Trophoblast cell (in vitro differentiated cells and primary cell): ENCODE data around the gene PLA2G2C.

Source experiments
- DNase-seq, 2 donors: peaks; one replicate each; pipeline ENCODE4 v3.0.0-alpha.2; 2016
- H2AFZ ChIP-seq: 2 replicates; pipeline ENCODE4 v1.6.1; 2013; ENCODE audit warnings: low read length, moderate library complexity, mild to moderate bottlenecking; ENCODE audit not compliant: insufficient read depth, poor library complexity
- H2AK5ac ChIP-seq: 2 replicates; pipeline ENCODE4 v1.6.1; 2013; ENCODE audit warnings: mild to moderate bottlenecking, low read length
- H2BK120ac ChIP-seq: 2 replicates; pipeline ENCODE4 v1.6.1; 2013; ENCODE audit warnings: low read length, mild to moderate bottlenecking, moderate library complexity; ENCODE audit not compliant: insufficient read depth, poor library complexity
- H2BK12ac ChIP-seq: 2 replicates; pipeline ENCODE4 v1.6.1; 2013; ENCODE audit warnings: mild to moderate bottlenecking, low read length, moderate library complexity
- H2BK5ac ChIP-seq: 2 replicates; pipeline ENCODE4 v1.6.1; 2013; ENCODE audit warnings: low read length, low read depth, moderate library complexity, mild to moderate bottlenecking; ENCODE audit not compliant: poor library complexity
- H3K14ac ChIP-seq: 2 replicates; pipeline ENCODE4 v1.6.1; 2013; ENCODE audit warnings: mild to moderate bottlenecking, low read length
- H3K18ac ChIP-seq: 2 replicates; pipeline ENCODE4 v1.6.1; 2013; ENCODE audit warnings: mild to moderate bottlenecking, low read length
- H3K23ac ChIP-seq: 2 replicates; pipeline ENCODE4 v1.6.1; 2013; ENCODE audit warnings: low read length
- H3K27ac ChIP-seq: 2 replicates; pipeline ENCODE4 v1.5.1; 2013; ENCODE audit warnings: low read depth, mild to moderate bottlenecking, inconsistent platforms, low read length, moderate library complexity
- H3K27me3 ChIP-seq: 2 replicates; pipeline ENCODE4 v1.6.1; 2013; ENCODE audit warnings: inconsistent platforms, mild to moderate bottlenecking, low read length, moderate library complexity; ENCODE audit not compliant: insufficient read depth
- H3K36me3 ChIP-seq, 2 experiments: 1 replicate in 1 of 2; 2 replicates in 1 of 2; pipeline ENCODE4 v1.6.1; 2013; ENCODE audit warnings: low read length in 2 of 2, mild to moderate bottlenecking in 2 of 2, moderate library complexity in 1 of 2; ENCODE audit not compliant: insufficient read depth in 2 of 2, control insufficient read depth in 1 of 2
- H3K4ac ChIP-seq: 2 replicates; pipeline ENCODE4 v1.6.1; 2013; ENCODE audit warnings: low read depth, mild to moderate bottlenecking, low read length, moderate library complexity
- H3K4me1 ChIP-seq, 2 experiments: 1 replicate in 1 of 2; 2 replicates in 1 of 2; pipeline ENCODE4 v1.6.1; 2013; ENCODE audit warnings: low read length in 2 of 2, mild to moderate bottlenecking in 2 of 2, moderate library complexity in 1 of 2; ENCODE audit not compliant: insufficient read depth in 2 of 2, control insufficient read depth in 1 of 2
- H3K4me2 ChIP-seq: 2 replicates; pipeline ENCODE4 v1.6.1; 2013; ENCODE audit warnings: inconsistent platforms, mild to moderate bottlenecking, low read length, moderate library complexity
- H3K4me3 ChIP-seq: 2 replicates; pipeline ENCODE4 v1.5.1; 2013; ENCODE audit warnings: mild to moderate bottlenecking, low read depth, low read length, inconsistent platforms
- H3K79me1 ChIP-seq: one replicate; pipeline ENCODE4 v1.6.1; 2013; ENCODE audit warnings: low read length
- H3K79me2 ChIP-seq: 2 replicates; pipeline ENCODE4 v1.6.1; 2013; ENCODE audit warnings: low read length, mild to moderate bottlenecking; ENCODE audit not compliant: control insufficient read depth, insufficient read depth, poor library complexity
- H3K9ac ChIP-seq: 2 replicates; pipeline ENCODE4 v1.6.1; 2013; ENCODE audit warnings: mild to moderate bottlenecking, low read length
- H3K9me3 ChIP-seq: 2 replicates; pipeline ENCODE4 v1.6.1; 2013; ENCODE audit warnings: low read depth, mild to moderate bottlenecking, control low read depth, inconsistent platforms, low read length; ENCODE audit not compliant: insufficient read depth
- H4K12ac ChIP-seq: 2 replicates; pipeline ENCODE4 v1.6.1; 2013; ENCODE audit warnings: low read depth, mild to moderate bottlenecking, low read length, moderate library complexity
- H4K8ac ChIP-seq: 2 replicates; pipeline ENCODE4 v1.6.1; 2013; ENCODE audit warnings: low read depth, mild to moderate bottlenecking, low read length, moderate library complexity
- H4K91ac ChIP-seq: one replicate; pipeline ENCODE4 v1.6.1; 2013; ENCODE audit warnings: low read depth, mild to moderate bottlenecking, low read length, moderate library complexity
- WGBS: extraction: QIAGEN DNeasy Blood & Tissue Kit; methylation state at CpG from one replicate; pipeline ENCODE4 v1.1.7; 2013; ENCODE audit warnings: missing lambda C conversion rate; ENCODE audit not compliant: insufficient read length, insufficient coverage; ENCODE audit errors: extremely low coverage; 5-methylcytosine and 5-hydroxymethylcytosine counted together

Gene PLA2G2C

DNA sequence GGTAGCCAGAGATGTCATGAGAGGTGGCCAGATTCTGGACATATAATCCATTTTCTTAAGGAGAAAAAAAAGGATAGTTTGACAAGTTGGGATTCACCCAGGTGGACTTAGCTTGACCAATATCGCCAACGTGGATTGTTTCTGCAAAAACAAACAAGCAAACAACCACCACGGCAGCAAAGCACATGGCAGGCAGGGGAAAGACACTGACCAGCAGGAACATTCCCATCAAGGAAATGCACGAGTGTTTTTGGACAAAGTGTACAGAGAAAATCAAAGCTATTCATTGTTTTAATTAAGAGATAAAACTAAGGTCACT is 9.1 kb upstream of the PLA2G2C start:
- no peak overlapping the region for H3K4me3 ChIP-seq
- H3K4me2 ChIP-seq = no peak overlapping the region
- H2AK5ac ChIP-seq = no peak overlapping the region
- no peak for DNase-seq
- H4K8ac ChIP-seq = no peak overlapping the region
- H3K9me3 ChIP-seq = no peaks in the 10 kb centered on the region
- H3K27ac ChIP-seq = no peak overlapping the region
- no peaks in the 10 kb centered on the region for H3K36me3 ChIP-seq
- H4K91ac ChIP-seq = no peak overlapping the region
- no peak overlapping the region for H2AFZ ChIP-seq
- no peaks in the 10 kb centered on the region for H3K4me1 ChIP-seq
- no peak overlapping the region for H2BK5ac ChIP-seq
- H2BK12ac ChIP-seq = no peak overlapping the region
- no peaks in the 10 kb centered on the region for H3K79me2 ChIP-seq
- H4K12ac ChIP-seq = no peak overlapping the region
- no peak overlapping the region for H3K18ac ChIP-seq
- no peak overlapping the region for H3K14ac ChIP-seq
- no peak overlapping the region for H3K23ac ChIP-seq
- H3K9ac ChIP-seq = no peak overlapping the region
- H3K79me1 ChIP-seq = no peaks in the 10 kb centered on the region
- no peak overlapping the region for H3K4ac ChIP-seq
- H2BK120ac ChIP-seq = no peak overlapping the region
- no peaks in the 10 kb centered on the region for H3K27me3 ChIP-seq
- no CpG with 5 or more reads among the region's 4 CpGs for WGBS

DNA sequence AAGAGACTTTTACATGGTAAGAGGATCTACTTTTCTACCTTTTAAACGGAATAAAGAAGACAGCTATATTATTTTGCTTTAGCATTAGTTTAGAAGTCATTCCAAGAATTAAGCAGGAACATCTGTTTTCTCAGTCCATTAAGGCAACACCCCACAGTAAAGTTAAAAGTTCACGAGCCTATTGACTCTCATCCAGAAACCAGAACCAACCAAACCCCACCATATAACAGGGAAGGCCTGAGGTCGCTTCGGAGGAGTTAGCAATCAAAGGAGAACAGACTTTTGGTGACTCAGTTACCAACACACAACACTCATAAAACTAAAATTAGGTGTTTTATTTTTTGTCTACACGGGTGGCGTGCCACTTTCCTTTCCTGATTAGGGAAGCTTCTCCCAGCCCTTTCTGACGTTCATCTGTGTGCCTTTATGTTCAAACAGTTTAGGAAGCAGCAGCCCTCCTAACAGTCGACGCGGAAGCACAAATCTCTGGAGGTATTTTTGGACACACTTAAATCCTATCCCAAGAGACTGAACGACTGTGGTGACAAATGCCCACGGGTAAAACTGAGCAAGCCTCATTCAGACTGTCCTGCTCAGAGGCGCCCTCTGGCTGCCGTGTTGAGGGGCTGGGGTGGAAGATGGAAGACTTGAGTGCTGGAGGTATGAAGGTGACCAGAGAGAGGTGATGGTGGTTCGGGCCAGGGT is 8.6 kb upstream of the PLA2G2C start:
- DNase-seq = peak; percentile 69 to 86
- H3K79me1 ChIP-seq = no peaks in the 10 kb centered on the region
- no peak overlapping the region for H2BK120ac ChIP-seq
- H3K14ac ChIP-seq = no peak overlapping the region
- no peaks in the 10 kb centered on the region for H3K27me3 ChIP-seq
- no peak overlapping the region for H3K4me3 ChIP-seq
- no peak overlapping the region for H3K27ac ChIP-seq
- no peaks in the 10 kb centered on the region for H3K9me3 ChIP-seq
- no peaks in the 10 kb centered on the region for H3K36me3 ChIP-seq
- H4K91ac ChIP-seq = no peak overlapping the region
- no peaks in the 10 kb centered on the region for H3K4me1 ChIP-seq
- WGBS = no CpG with 5 or more reads among the region's 15 CpGs
- H3K18ac ChIP-seq = no peak overlapping the region
- no peak overlapping the region for H3K23ac ChIP-seq
- H3K4me2 ChIP-seq = no peak overlapping the region
- no peak overlapping the region for H2AFZ ChIP-seq
- H3K9ac ChIP-seq = no peak overlapping the region
- no peak overlapping the region for H4K8ac ChIP-seq
- H3K4ac ChIP-seq = no peak overlapping the region
- H2BK12ac ChIP-seq = no peak overlapping the region
- H3K79me2 ChIP-seq = no peaks in the 10 kb centered on the region
- H2AK5ac ChIP-seq = no peak overlapping the region
- no peak overlapping the region for H2BK5ac ChIP-seq
- no peak overlapping the region for H4K12ac ChIP-seq

DNA sequence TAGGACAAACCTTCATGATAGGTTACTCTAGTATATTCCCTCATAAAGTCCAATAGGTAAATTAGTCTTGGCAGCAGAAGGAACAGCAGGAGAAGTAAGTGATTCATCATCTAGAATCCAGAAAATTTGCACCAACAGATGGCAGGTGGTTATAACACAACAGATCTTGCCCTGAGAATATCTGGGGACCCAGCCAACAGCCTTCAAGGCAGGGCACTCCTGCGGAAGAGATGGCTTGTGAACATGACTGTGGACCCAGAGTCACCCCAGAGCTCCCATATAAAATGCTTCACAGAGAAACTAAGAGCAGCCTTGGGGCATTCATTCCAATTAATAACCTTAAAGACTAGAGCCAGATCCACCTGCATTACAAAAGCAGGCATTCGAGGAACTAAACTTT is 7.9 kb upstream of the PLA2G2C start:
- Histone ChIP-seq H4K12ac (no peak overlapping the region), H3K4me3 (no peak overlapping the region), H2AK5ac (no peak overlapping the region), H2BK5ac (no peak overlapping the region), H3K4me1 (no peaks in the 10 kb centered on the region), H3K27me3 (no peaks in the 10 kb centered on the region), H4K91ac (no peak overlapping the region), H3K4me2 (no peak overlapping the region), H3K9me3 (no peaks in the 10 kb centered on the region), H3K18ac (no peak overlapping the region), H3K27ac (no peak overlapping the region), H2AFZ (no peak overlapping the region), H3K14ac (no peak overlapping the region), H2BK120ac (no peak overlapping the region), H3K79me1 (no peaks in the 10 kb centered on the region), H3K23ac (no peak overlapping the region), H4K8ac (no peak overlapping the region), H3K9ac (no peak overlapping the region), H3K36me3 (no peaks in the 10 kb centered on the region), H3K79me2 (no peaks in the 10 kb centered on the region), H2BK12ac (no peak overlapping the region), H3K4ac (no peak overlapping the region)
- no CpG with 5 or more reads among the region's 2 CpGs for WGBS
- no peak for DNase-seq

- Histone ChIP-seq H3K79me1 (no peaks in the 10 kb centered on the region), H3K18ac (no peak overlapping the region), H3K27ac (no peak overlapping the region), H4K12ac (no peak overlapping the region), H3K36me3 (no peaks in the 10 kb centered on the region), H2BK120ac (no peak overlapping the region), H3K23ac (no peak overlapping the region), H3K9me3 (no peaks in the 10 kb centered on the region), H3K4me3 (no peak overlapping the region), H2BK12ac (no peak overlapping the region), H2AFZ (no peak overlapping the region), H3K27me3 (no peaks in the 10 kb centered on the region), H4K8ac (no peak overlapping the region), H3K9ac (no peak overlapping the region), H3K79me2 (no peaks in the 10 kb centered on the region), H2AK5ac (no peak overlapping the region), H3K4me1 (no peaks in the 10 kb centered on the region), H3K4me2 (no peak overlapping the region), H3K14ac (no peak overlapping the region), H3K4ac (no peak overlapping the region), H4K91ac (no peak overlapping the region), H2BK5ac (no peak overlapping the region)
- DNase-seq = peak; percentile 50 to 52
- WGBS = no CpG with 5 or more reads among the region's 1 CpG
Observed at GRCh38 chr1:20192871-20193411, 6.6 kb upstream of the PLA2G2C start.
